Measurements from ENCODE around the gene PSME3IP1.

Gene PSME3IP1

DNA sequence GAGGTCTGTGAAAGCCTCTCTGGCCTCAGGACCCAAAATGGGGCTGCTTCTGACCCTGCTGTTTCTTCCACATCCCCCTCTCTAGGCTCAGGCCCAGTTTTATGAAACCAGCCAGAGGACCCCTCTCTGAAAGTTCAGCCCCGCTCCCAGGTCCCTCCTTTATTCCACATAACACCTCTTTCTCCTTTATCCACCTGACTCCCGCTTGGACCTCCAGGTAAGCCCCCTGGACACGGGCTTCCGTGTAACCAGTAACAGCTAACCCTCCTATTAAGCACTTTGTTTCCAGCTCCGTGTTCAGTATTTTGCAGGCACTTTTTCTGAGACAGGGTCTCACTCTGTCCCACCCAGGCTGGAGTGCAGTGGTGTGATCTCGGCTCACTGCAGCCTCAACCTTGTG, 37.4 kb downstream of the PSME3IP1 start:
- H3K27ac ChIP-seq = no peak overlapping the region
- no peak for TF ChIP-seq CTCF (conservative IDR thresholded peaks at IDR 0.05)
- no peak for TF ChIP-seq ZFX (IDR thresholded peaks at IDR 0.05)

DNA sequence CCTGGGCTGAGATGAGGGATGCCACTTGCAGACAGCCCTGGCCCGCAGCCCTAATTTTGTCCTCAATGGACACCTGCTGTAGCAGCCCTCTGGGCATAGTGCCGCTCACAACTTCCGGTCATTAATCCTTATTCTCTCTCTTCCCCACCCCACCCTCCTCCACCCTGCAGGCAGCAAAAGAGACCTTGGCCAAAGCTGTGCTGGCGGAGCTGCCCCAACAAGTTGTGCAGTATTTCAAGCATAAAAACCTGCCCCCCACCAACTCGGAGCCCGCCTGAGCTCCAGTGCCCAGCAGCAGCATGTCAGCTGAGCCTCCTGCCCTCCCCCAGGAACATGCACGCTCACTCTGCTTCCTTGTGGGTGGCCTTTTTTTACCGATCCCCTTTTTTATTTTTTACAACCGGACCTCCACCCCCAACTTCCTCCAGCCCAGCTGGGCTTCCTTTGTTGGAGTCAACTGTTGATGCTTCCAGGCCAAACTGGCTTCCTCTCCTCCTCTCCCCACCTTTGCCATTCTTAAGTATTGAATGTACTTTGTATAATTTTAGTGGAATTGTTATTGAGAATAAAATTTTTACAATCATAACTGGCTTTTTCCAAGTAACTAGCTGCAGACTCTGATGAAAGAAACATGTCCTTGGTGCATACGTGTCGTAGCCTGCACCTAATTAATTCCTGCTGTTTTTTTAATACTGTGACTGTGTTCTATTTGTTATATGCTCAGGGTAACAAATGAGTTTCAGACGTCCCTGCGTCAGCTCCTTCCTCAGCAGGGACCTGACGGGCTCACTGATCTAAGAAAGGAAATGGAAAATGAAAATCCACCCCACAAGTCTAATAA, 38.2 kb downstream of the PSME3IP1 start:
- TF ChIP-seq CTCF (conservative IDR thresholded peaks at IDR 0.05) = no peak
- TF ChIP-seq ZFX (IDR thresholded peaks at IDR 0.05) = no peak
- no peak overlapping the region for H3K27ac ChIP-seq

DNA sequence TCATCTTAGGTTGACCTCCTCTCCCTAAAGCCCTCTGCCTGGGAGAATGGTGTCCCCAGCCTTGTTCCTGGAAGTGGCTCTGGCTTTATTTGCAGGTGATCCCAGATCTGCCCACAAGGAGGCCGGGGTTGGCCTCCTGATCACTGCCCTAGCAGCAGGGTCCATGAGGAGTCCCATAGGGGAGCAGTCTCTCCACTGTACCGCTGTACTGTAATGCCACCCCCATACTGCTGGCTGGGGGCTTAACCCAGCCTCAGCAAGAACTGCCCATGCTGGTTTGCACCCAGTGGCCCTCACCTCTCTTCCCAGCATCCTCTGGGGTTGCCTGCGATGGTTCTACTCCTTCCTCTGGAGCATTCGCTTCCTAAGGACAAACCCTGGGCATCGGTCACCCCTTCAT, 39.1 kb downstream of the PSME3IP1 start:
- H3K27ac ChIP-seq = no peak overlapping the region
- TF ChIP-seq CTCF (conservative IDR thresholded peaks at IDR 0.05) (no peak), ZFX (IDR thresholded peaks at IDR 0.05) (no peak)

DNA sequence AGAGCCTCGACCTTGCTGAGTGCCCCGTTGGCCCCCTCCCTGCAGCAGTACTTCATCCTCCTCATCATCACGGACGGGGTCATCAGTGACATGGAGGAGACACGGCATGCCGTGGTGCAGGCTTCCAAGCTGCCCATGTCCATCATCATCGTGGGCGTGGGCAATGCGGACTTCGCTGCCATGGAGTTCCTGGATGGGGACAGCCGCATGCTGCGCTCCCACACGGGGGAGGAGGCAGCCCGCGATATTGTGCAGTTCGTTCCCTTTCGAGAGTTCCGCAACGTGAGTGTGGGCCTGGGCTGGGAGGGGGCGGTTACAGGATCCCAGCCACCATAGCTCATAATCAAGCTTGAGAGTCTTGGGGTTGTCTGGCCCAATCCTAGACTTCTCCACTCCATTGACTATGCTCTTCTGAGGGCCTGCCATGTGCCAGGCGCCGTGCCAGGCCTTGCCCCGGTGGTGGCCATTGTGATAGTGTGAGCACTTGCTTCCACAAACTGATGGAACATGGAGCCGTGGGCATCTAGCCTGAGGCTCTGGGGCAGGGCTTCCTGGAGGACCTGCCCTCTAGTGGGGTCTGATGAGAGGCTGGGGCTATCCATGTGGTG, 39.7 kb downstream of the PSME3IP1 start:
- no peak for TF ChIP-seq ZFX (IDR thresholded peaks at IDR 0.05)
- no peak for TF ChIP-seq CTCF (conservative IDR thresholded peaks at IDR 0.05)
- H3K27ac ChIP-seq = no peak overlapping the region

GRCh38 chr16:57145046-57146021, 40.5 kb downstream of the PSME3IP1 start:
- H3K27ac ChIP-seq = no peak overlapping the region
- no peak for TF ChIP-seq ZFX (IDR thresholded peaks at IDR 0.05)
- no peak for TF ChIP-seq CTCF (conservative IDR thresholded peaks at IDR 0.05)

DNA sequence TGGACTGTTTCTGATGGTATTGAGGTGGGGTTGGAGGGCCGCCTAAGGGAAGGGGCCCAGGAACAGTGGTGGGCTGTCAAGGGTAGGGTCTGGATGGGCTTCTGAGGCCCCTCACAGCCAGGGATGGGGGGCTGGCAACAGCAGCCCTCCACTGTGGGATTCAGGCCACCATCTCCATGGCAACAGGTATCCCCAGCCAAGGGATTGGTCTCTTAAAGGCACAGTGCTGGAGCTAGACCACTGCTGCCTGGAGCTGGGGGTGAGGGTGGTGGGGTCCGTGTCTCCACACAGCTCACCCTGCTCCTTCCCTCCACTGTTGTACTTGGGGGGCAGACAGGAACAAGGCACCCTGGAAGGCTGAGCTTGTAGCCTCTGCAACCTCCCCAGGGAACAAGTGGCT, 41.8 kb downstream of the PSME3IP1 start:
- no peak overlapping the region for H3K27ac ChIP-seq
- TF ChIP-seq CTCF (conservative IDR thresholded peaks at IDR 0.05) (no peak), ZFX (IDR thresholded peaks at IDR 0.05) (no peak)
